ENCODE measurements around the gene ADIPOR1.

GRCh38 chr1:202989879-202990278, 31.8 kb upstream of the ADIPOR1 start:
- TF ChIP-seq CTCF (conservative IDR thresholded peaks at IDR 0.05; ENCODE audit: low read depth, low read length) = no peak
- no peak for TF ChIP-seq EZH2 (IDR thresholded peaks at IDR 0.05; ENCODE audit: borderline replicate concordance, low read depth, low read length, poor library complexity, severe bottlenecking)
